ENCODE measurements around the gene DEFB129. TPM values are rescaled to one million over a fixed set of nuclear protein-coding genes. Genes with fewer than 3 reads are reported as not detected.

The DEFB129 gene
- total and polyA plus RNA-seq, 2 experiments from 2014 or later = not detected

GRCh38 chr20:208942-209566 lies 18.0 kb upstream of the DEFB129 start:
- Histone ChIP-seq H4K20me1 (replicated peaks; ENCODE audit: insufficient read depth) (no peaks in the 10 kb centered on the region; the same call in 1 of the 2 replicates), H3K79me2 (replicated peaks; ENCODE audit: insufficient read depth) (no peaks in the 10 kb centered on the region), H3K27ac (ENCODE audit: low read depth) (no peak overlapping the region), H3K4me2 (no peak overlapping the region), H3F3A (replicated peaks; ENCODE audit: low read depth) (no peaks in the 10 kb centered on the region), H2AFZ (no peak overlapping the region), H3K27me3 (ENCODE audit: insufficient read depth) (peaks cover 65% of the 10 kb centered on the region), H3K4me1 (ENCODE audit: insufficient read depth) (no peaks in the 10 kb centered on the region), H3K4me3 (no peak overlapping the region), H3K36me3 (ENCODE audit: insufficient read depth) (no peaks in the 10 kb centered on the region), H3K9me2 (ENCODE audit: insufficient read depth) (no peaks in the 10 kb centered on the region)
- TF ChIP-seq ZNF331 (CRISPR knock-in tag; IDR thresholded peaks at IDR 0.05; ENCODE audit: low read depth) = no peak
- TF ChIP-seq, protein P1, sequence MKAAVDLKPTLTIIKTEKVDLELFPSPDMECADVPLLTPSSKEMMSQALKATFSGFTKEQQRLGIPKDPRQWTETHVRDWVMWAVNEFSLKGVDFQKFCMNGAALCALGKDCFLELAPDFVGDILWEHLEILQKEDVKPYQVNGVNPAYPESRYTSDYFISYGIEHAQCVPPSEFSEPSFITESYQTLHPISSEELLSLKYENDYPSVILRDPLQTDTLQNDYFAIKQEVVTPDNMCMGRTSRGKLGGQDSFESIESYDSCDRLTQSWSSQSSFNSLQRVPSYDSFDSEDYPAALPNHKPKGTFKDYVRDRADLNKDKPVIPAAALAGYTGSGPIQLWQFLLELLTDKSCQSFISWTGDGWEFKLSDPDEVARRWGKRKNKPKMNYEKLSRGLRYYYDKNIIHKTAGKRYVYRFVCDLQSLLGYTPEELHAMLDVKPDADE (IDR thresholded peaks at IDR 0.05) = no peak
- TF ChIP-seq, protein P2, sequence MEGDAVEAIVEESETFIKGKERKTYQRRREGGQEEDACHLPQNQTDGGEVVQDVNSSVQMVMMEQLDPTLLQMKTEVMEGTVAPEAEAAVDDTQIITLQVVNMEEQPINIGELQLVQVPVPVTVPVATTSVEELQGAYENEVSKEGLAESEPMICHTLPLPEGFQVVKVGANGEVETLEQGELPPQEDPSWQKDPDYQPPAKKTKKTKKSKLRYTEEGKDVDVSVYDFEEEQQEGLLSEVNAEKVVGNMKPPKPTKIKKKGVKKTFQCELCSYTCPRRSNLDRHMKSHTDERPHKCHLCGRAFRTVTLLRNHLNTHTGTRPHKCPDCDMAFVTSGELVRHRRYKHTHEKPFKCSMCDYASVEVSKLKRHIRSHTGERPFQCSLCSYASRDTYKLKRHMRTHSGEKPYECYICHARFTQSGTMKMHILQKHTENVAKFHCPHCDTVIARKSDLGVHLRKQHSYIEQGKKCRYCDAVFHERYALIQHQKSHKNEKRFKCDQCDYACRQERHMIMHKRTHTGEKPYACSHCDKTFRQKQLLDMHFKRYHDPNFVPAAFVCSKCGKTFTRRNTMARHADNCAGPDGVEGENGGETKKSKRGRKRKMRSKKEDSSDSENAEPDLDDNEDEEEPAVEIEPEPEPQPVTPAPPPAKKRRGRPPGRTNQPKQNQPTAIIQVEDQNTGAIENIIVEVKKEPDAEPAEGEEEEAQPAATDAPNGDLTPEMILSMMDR (conservative IDR thresholded peaks at IDR 0.05; ENCODE audit: low read depth in 2 of 2) = peak; percentile 68 to 72
- TF ChIP-seq POLR2AphosphoS5 (IDR thresholded peaks at IDR 0.05; ENCODE audit: low read depth) = no peak
- no peak for TF ChIP-seq EZH2phosphoT487 (IDR thresholded peaks at IDR 0.05; ENCODE audit: unreplicated experiment)
- Mint-ChIP-seq H3K4me3 (no peak overlapping the region), H3K36me3 (ENCODE audit: low read depth) (no peaks in the 10 kb centered on the region), H3K4me1 (no peaks in the 10 kb centered on the region), H3K9me3 (no peaks in the 10 kb centered on the region), H3K27me3 (ENCODE audit: insufficient read depth, low read depth, poor library complexity) (no peaks in the 10 kb centered on the region), H3K27ac (no peak overlapping the region)
- ATAC-seq (peak; percentile 87), DNase-seq (ENCODE audit: low spot score) (peak; percentile 60)

DNA sequence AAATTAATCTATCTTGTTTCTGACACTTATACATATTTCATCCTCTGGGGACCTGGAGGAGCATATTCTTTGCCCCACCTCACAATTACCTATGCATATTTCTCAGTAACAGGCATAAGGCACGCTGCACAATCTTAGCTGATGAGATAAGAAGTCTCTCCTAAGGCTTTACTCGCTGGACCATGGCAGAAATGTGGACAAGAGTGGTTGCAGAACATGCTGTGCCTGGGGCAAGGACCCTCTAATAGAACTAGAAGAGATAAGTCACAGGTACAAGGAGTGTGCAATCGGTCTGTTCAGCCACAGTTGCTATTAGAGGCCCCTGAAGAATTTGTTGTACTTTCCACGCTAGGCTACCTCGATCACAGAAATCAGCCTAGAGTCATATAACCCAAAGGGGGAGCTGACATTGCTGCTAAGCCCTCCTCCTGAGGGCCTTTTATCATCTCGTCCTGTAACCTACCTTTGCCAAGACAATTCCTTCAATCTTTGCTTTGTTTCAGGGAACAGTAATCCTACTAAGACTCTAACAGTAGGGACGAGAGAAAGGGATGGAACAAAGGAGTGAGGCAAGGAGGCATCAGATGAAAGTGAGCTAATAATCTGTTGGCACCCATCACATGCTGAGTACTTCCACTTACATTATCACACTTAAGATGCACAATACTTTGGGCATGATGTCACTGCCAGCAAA lies 16.1 kb upstream of the DEFB129 start:
- Histone ChIP-seq H3K4me3 (no peak overlapping the region), H3K36me3 (ENCODE audit: insufficient read depth) (no peaks in the 10 kb centered on the region), H3K9me2 (ENCODE audit: insufficient read depth) (no peaks in the 10 kb centered on the region), H2AFZ (no peak overlapping the region), H3K4me1 (ENCODE audit: insufficient read depth) (no peaks in the 10 kb centered on the region), H4K20me1 (replicated peaks; ENCODE audit: insufficient read depth) (no peaks in the 10 kb centered on the region; the same call in 1 of the 2 replicates), H3F3A (replicated peaks; ENCODE audit: low read depth) (no peaks in the 10 kb centered on the region), H3K27me3 (ENCODE audit: insufficient read depth) (peaks cover 56% of the 10 kb centered on the region), H3K4me2 (no peak overlapping the region), H3K27ac (ENCODE audit: low read depth) (no peak overlapping the region), H3K79me2 (replicated peaks; ENCODE audit: insufficient read depth) (no peaks in the 10 kb centered on the region)
- Mint-ChIP-seq H3K4me1 (no peaks in the 10 kb centered on the region), H3K27ac (no peak overlapping the region), H3K27me3 (ENCODE audit: insufficient read depth, low read depth, poor library complexity) (no peaks in the 10 kb centered on the region), H3K9me3 (no peaks in the 10 kb centered on the region), H3K4me3 (no peak overlapping the region), H3K36me3 (ENCODE audit: low read depth) (no peaks in the 10 kb centered on the region)
- DNase-seq (ENCODE audit: low spot score) = no peak
- peak; percentile 75 for ATAC-seq
- no peak for TF ChIP-seq EZH2 (IDR thresholded peaks at IDR 0.05; ENCODE audit: low read depth, unreplicated experiment)
- no peak for TF ChIP-seq JUNB (IDR thresholded peaks at IDR 0.05; ENCODE audit: unreplicated experiment)
- TF ChIP-seq ZNF462 (CRISPR knock-in tag; IDR thresholded peaks at IDR 0.05) = no peak

All from GM23338 (cell line).